ENCODE data around the gene ADCY3.
"Not testable (repeated sequence)": the region's sequence is repeated elsewhere in the genome, so short reads cannot be mapped to it uniquely, and the experiment has no call there.

- not testable (repeated sequence) for TF ChIP-seq GATAD2B (conservative IDR thresholded peaks at IDR 0.05; ENCODE audit: low read depth); POLR2AphosphoS2 (IDR thresholded peaks at IDR 0.05; ENCODE audit: low read depth, low read length); NRF1 (conservative IDR thresholded peaks at IDR 0.05; ENCODE audit: low read depth, low read length)
Observed at GRCh38 chr2:24835411-24835810, 84.6 kb downstream of the ADCY3 start.
